ENCODE measurements around the gene UBA1. TPM values are rescaled to one million over a fixed set of nuclear protein-coding genes. Genes with fewer than 3 reads are reported as not detected.

UBA1 gene
- total and polyA plus RNA-seq, 9 donors = 73.7 to 148 (median 128) TPM

DNA sequence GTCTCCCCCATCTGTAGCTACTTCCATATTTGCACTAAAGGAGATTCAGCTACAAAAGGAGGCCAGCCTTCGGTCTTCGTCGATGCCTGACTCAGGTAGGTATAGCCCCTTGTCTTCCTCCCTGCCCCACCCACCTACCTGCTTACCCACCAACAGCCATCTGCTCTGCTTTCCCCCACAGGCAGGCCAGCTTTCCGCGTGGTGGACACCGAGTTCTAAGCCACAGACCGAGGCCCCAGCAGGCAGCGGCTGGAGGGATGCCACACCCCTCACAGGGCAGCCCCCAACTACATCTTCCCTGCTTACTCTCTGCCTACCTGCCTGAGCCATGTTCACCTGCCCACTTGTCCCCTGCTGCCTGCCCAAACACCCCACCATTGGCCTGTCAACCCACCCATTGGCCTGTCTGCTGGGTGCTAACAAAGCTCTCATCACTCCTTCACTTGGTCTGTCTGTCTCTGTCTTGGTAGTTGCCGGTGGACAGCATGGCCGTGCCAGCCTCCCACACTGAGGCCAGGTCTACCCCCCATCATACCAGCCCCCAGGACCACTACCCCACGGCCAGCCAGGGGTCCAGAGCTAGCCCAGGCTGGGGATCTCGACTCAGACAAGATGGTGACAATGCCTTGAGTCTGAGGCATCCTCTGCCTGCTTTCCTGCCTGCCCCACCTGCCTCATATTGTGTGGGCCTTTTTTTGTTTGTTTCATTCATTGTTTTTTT lies 35.1 kb downstream of the UBA1 start:
- H3K4me1 ChIP-seq (ENCODE audit: control insufficient read depth, insufficient read depth, low read length) = peaks cover 5% of the 10 kb centered on the region
- no peak for DNase-seq
- no peaks in the 10 kb centered on the region for H3K9me3 ChIP-seq (replicated peaks; ENCODE audit: control insufficient read depth, low read depth, low read length)
- H3K27me3 ChIP-seq (ENCODE audit: control insufficient read depth, insufficient read depth, low read length) = peaks cover 64% of the 10 kb centered on the region
- 86% methylated on average over 9 of the region's 12 CpGs for whole genome bisulfite sequencing (ENCODE audit: insufficient coverage)
- H3K36me3 ChIP-seq (ENCODE audit: control insufficient read depth, insufficient read depth, low read length) = peaks cover 56% of the 10 kb centered on the region
- no peak overlapping the region for H3K4me3 ChIP-seq (ENCODE audit: low read length)
- H3K27ac ChIP-seq (ENCODE audit: low read length) = no peak overlapping the region

DNA sequence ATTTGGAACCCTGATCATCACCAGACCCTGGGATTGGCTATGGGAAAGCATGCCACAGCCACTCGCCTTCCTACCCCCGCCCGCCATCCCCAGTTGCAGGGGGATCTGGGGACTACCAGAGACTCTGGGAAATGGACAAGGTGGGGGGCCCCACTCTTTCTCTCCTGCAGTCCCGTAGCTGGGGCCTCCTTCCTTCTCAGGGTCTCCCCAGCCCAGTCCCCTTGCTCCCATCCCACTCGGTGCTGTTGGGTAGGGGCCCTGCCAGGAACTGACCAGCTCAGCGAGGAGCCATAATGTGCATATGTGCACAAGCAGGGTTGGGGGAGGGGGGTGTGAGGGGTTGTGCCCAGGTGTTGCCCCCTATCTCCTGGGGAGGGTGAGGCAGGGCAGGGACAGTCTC lies 35.8 kb downstream of the UBA1 start:
- Histone ChIP-seq H3K36me3 (ENCODE audit: control insufficient read depth, insufficient read depth, low read length) (peaks cover 48% of the 10 kb centered on the region), H3K9me3 (replicated peaks; ENCODE audit: control insufficient read depth, low read depth, low read length) (no peaks in the 10 kb centered on the region), H3K27ac (ENCODE audit: low read length) (no peak overlapping the region), H3K4me3 (ENCODE audit: low read length) (no peak overlapping the region), H3K4me1 (ENCODE audit: control insufficient read depth, insufficient read depth, low read length) (peaks cover 5% of the 10 kb centered on the region), H3K27me3 (ENCODE audit: control insufficient read depth, insufficient read depth, low read length) (peaks cover 59% of the 10 kb centered on the region)
- DNase-seq = no peak
- WGBS (ENCODE audit: insufficient coverage) = 80% methylated on average over 1 of the region's 6 CpGs

DNA sequence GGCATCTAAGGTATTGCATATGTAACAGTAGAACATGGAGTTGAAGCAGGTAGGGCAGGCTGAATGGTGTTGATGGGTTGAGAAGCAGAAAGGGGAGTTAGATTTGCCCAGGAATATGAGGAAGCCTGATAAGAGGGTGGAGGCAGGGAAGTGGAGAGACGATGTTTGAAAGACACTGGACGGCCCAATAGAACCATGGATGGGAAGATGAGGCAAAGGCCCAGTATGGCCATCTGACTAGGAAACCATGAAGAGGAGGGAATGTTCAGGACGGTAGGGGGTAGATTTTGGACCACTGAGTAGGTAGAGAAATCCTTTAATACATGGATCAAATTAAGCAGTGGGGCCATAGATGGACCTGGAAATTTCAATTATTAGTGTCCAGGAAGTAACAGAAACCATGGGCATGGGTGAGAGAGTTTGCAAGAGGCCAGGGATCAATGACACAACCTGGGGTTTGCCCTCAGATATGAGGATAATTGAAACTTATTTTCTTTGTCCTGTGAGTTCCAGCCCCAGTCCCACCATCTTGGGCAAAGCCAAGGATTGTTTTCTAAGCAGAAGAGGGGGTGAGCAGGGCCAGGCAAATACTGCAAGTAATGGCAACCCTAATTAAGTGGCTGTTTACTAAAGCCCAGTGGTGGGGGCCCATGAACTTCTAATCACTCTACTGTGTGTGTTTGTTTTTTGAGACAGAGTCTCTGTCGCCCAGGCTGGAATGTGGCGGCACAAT lies 36.7 kb downstream of the UBA1 start:
- peaks cover 59% of the 10 kb centered on the region for H3K27me3 ChIP-seq (ENCODE audit: control insufficient read depth, insufficient read depth, low read length)
- 89% methylated on average over 5 of the region's 5 CpGs for WGBS (ENCODE audit: insufficient coverage)
- no peak overlapping the region for H3K4me3 ChIP-seq (ENCODE audit: low read length)
- peaks cover 40% of the 10 kb centered on the region for H3K36me3 ChIP-seq (ENCODE audit: control insufficient read depth, insufficient read depth, low read length)
- peaks cover 5% of the 10 kb centered on the region for H3K4me1 ChIP-seq (ENCODE audit: control insufficient read depth, insufficient read depth, low read length)
- no peak for DNase-seq
- no peak overlapping the region for H3K27ac ChIP-seq (ENCODE audit: low read length)
- H3K9me3 ChIP-seq (replicated peaks; ENCODE audit: control insufficient read depth, low read depth, low read length) = no peaks in the 10 kb centered on the region

DNA sequence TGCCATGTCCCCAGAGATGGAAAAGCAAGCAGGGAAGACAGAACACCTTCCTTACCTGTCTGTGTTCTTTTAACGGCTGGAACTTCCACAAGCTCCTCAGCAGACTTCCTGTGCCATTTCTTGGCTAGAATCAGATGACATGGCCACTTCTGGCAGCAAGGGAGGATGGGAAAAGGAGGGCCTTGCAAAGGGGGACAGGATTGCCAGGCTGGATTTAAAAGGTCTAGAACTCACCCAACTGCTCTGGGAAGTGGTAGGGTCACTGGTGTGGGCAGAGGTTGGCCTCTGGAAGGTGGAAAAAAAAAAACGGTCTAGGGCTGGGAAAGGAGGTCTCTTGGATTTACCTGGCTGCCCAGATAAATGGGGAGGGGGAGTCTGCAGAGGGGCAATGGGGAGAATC lies 37.5 kb downstream of the UBA1 start:
- Histone ChIP-seq H3K27me3 (ENCODE audit: control insufficient read depth, insufficient read depth, low read length) (peaks cover 52% of the 10 kb centered on the region), H3K4me3 (ENCODE audit: low read length) (no peak overlapping the region), H3K4me1 (ENCODE audit: control insufficient read depth, insufficient read depth, low read length) (peaks cover 5% of the 10 kb centered on the region), H3K36me3 (ENCODE audit: control insufficient read depth, insufficient read depth, low read length) (peaks cover 31% of the 10 kb centered on the region), H3K27ac (ENCODE audit: low read length) (no peak overlapping the region), H3K9me3 (replicated peaks; ENCODE audit: control insufficient read depth, low read depth, low read length) (no peaks in the 10 kb centered on the region)
- DNase-seq = no peak
- WGBS (ENCODE audit: insufficient coverage) = 77% methylated on average over 2 of the region's 2 CpGs

DNA sequence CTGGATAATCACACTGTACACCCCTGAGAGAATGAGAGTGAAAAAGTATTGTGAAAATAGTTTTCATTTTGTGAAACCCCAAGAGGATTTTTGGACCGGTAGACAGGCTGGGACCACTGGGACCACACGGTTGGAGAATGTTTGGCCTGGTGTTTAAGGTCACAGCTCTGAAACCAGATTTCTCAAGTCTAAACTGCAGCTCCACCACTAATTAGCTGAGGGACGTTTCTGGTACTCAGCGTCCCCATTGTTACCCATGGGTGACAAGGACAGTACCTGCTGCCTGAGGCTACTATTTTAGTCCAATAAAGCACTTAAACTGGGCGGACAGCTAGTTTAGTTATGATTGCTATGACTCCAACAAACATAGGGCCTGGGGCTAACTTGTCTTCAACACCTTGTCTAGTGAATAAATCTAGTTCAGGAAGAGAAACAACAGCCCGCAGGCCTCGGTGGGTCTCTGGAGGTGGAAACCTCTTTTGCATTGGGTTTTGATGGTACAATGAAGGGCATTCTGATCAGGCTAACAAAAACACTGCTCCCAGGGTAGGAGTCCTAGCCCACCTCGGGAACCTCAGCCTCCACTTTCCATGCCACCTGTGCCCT lies 38.7 kb downstream of the UBA1 start:
- peaks cover 20% of the 10 kb centered on the region for H3K36me3 ChIP-seq (ENCODE audit: control insufficient read depth, insufficient read depth, low read length)
- no peaks in the 10 kb centered on the region for H3K9me3 ChIP-seq (replicated peaks; ENCODE audit: control insufficient read depth, low read depth, low read length)
- no peak for DNase-seq
- H3K4me3 ChIP-seq (ENCODE audit: low read length) = peak overlapping the region; percentile 83
- WGBS (ENCODE audit: insufficient coverage) = 60% methylated on average over 6 of the region's 8 CpGs
- H3K27me3 ChIP-seq (ENCODE audit: control insufficient read depth, insufficient read depth, low read length) = peaks cover 48% of the 10 kb centered on the region
- peaks cover 5% of the 10 kb centered on the region for H3K4me1 ChIP-seq (ENCODE audit: control insufficient read depth, insufficient read depth, low read length)
- peak overlapping the region; percentile 100 for H3K27ac ChIP-seq (ENCODE audit: low read length)

DNA sequence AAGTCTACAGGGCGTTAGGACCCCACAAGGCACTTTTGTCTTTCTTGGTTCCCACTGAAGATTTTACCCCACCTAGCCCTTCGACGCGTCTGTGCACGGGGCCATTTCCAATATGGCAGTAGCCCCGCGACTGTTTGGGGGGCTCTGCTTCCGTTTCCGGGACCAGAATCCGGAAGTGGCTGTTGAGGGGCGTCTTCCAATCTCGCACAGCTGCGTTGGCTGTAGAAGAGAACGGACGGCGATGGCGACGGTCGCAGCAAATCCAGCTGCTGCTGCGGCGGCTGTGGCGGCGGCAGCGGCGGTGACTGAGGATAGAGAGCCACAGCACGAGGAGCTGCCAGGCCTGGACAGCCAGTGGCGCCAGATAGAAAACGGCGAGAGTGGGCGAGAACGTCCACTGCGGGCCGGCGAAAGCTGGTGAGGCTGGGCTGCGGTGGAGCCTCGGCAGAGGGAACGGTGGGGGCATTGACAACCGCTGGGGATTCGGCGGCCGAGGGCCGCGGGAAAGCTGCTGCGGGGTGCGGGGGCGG lies 39.2 kb downstream of the UBA1 start, which contains the start of gene USP11:
TSS of gene USP11 (plus strand) at position 207 of the 530 bp plus-strand sequence. CDS start at position 242, 35 bp downstream.
- WGBS (ENCODE audit: insufficient coverage) = 12% methylated on average over 46 of the region's 46 CpGs
- Histone ChIP-seq H3K36me3 (ENCODE audit: control insufficient read depth, insufficient read depth, low read length) (peaks cover 19% of the 10 kb centered on the region), H3K4me3 (ENCODE audit: low read length) (peak within 1 kb of the TSS; percentile 83), H3K27me3 (ENCODE audit: control insufficient read depth, insufficient read depth, low read length) (peaks cover 49% of the 10 kb centered on the region), H3K27ac (ENCODE audit: low read length) (peak within 1 kb of the TSS; percentile 100), H3K4me1 (ENCODE audit: control insufficient read depth, insufficient read depth, low read length) (peaks cover 5% of the 10 kb centered on the region), H3K9me3 (replicated peaks; ENCODE audit: control insufficient read depth, low read depth, low read length) (no peaks in the 10 kb centered on the region)
- peak; percentile 87 for DNase-seq

DNA sequence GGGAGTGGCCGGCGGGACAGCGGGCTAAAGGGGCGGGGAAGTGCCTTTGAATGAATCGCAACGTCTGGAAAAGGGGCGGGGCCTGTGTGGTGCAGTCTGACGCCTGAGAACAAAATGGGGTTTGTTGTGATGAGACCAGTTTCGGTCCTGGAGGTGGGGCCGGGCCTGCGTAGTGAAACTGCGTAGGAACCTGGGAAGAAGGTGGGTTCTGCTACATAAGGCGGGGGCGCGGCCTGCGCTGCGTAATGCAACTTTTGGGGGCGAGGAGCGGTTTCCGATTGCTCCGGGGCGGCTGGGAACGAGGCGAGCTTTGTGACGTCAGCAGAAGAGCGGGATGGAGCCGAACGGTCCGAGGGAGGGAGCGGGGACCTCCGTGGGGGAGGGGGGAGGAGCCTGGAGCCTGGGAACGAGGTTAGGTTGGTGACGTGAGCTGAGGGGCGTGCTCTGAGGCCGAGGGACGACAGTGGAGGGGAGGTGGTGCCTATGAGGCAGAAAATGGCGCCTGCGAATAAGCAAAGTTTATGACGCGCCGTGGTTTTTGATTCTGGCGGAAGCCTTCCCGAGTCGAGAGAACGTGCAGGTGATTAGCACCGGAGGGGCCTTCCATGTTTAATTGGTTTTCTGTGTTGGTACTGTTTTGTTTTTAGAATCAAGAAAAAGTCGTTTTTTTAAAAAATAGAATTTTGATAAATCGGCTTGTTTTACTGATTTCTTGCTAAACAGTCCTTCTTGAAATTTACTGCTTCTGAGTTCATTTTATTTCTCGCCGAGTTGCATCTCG lies 39.9 kb downstream of the UBA1 start:
- Histone ChIP-seq H3K36me3 (ENCODE audit: control insufficient read depth, insufficient read depth, low read length) (peaks cover 16% of the 10 kb centered on the region), H3K9me3 (replicated peaks; ENCODE audit: control insufficient read depth, low read depth, low read length) (no peaks in the 10 kb centered on the region), H3K4me1 (ENCODE audit: control insufficient read depth, insufficient read depth, low read length) (peaks cover 5% of the 10 kb centered on the region), H3K27me3 (ENCODE audit: control insufficient read depth, insufficient read depth, low read length) (peaks cover 50% of the 10 kb centered on the region), H3K27ac (ENCODE audit: low read length) (peak overlapping the region; percentile 100), H3K4me3 (ENCODE audit: low read length) (peak overlapping the region; percentile 83)
- 12% methylated on average over 41 of the region's 51 CpGs for WGBS (ENCODE audit: insufficient coverage)
- peak; percentile 98 for DNase-seq

DNA sequence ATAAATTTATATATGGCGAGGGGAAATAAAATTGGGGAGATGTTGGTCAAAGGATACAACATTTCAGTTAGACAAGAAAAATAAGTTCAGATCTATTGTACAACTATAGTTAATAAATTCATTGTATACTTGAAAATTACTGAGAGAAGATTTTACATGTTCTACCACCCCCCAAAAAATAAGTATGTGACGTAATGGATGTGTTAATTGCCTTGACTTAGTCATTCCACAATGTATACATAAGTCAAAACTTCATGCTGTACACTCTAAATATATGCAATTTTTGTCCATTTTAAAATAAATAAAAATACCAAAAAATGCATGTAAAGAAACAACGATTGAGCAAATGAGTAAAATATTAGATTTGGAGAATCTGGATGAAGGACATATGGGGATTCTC lies 41.0 kb downstream of the UBA1 start:
- no CpG with 5 or more reads among the region's 3 CpGs for WGBS (ENCODE audit: insufficient coverage)
- Histone ChIP-seq H3K27ac (ENCODE audit: low read length) (peak overlapping the region; percentile 95), H3K4me3 (ENCODE audit: low read length) (peak overlapping the region; percentile 83)

DNA sequence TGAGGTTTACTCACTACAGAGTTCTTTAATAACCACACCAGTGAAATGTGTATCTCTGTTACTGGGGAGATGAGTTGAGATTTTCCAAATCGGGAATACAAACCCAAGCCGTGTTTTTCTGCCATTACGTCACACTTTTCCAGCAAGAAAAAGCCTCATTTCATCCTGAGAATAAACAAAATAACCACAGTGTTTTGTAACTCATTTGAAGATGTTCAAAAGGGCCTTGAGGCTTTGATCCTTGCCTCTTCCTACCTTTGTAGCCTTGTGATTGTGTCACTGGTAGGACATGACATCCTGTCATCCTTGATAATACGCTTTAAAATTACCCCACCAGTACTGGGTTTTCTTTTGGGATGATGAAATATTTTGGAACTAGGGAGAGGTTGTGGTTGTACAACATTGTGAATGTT lies 42.1 kb downstream of the UBA1 start:
- H3K27me3 ChIP-seq (ENCODE audit: control insufficient read depth, insufficient read depth, low read length) = peaks cover 56% of the 10 kb centered on the region
- no peak overlapping the region for H3K27ac ChIP-seq (ENCODE audit: low read length)
- no CpG with 5 or more reads among the region's 4 CpGs for WGBS (ENCODE audit: insufficient coverage)

More for the DNA sequence above, 41.0 kb downstream of the UBA1 start:
- Histone ChIP-seq H3K27me3 (ENCODE audit: control insufficient read depth, insufficient read depth, low read length) (peaks cover 51% of the 10 kb centered on the region), H3K36me3 (ENCODE audit: control insufficient read depth, insufficient read depth, low read length) (peaks cover 13% of the 10 kb centered on the region), H3K4me1 (ENCODE audit: control insufficient read depth, insufficient read depth, low read length) (peaks cover 5% of the 10 kb centered on the region), H3K9me3 (replicated peaks; ENCODE audit: control insufficient read depth, low read depth, low read length) (no peaks in the 10 kb centered on the region)
- no peak for DNase-seq

More for the DNA sequence above, 42.1 kb downstream of the UBA1 start:
- H3K4me3 ChIP-seq (ENCODE audit: low read length) = no peak overlapping the region
- DNase-seq = no peak
- peaks cover 5% of the 10 kb centered on the region for H3K4me1 ChIP-seq (ENCODE audit: control insufficient read depth, insufficient read depth, low read length)
- no peaks in the 10 kb centered on the region for H3K9me3 ChIP-seq (replicated peaks; ENCODE audit: control insufficient read depth, low read depth, low read length)
- H3K36me3 ChIP-seq (ENCODE audit: control insufficient read depth, insufficient read depth, low read length) = peaks cover 18% of the 10 kb centered on the region
